Kidney (tissue), 14 donors: ENCODE measurements around the gene USO1. TPM values are rescaled to one million over a fixed set of nuclear protein-coding genes. Genes with fewer than 3 reads are reported as not detected.
"Not testable (repeated sequence)": the region's sequence is repeated elsewhere in the genome, so short reads cannot be mapped to it uniquely, and the experiment has no call there.

ENCODE experiments used
- DNase-seq, 5 donors: peaks; one replicate each; pipeline ENCODE4 v3.0.0-alpha.2; 2013 to 2020
- FAIRE-seq: peaks from 2 replicates; lab custom pipeline; 2012; peaks lifted over from hg19 to GRCh38; lab: Jason Lieb, UNC
- H3K27ac ChIP-seq, 2 donors: one replicate each; pipeline ENCODE4 v1.7.0; 2013; ENCODE audit warnings: low read depth in 2 of 2, low read length in 2 of 2, inconsistent platforms in 1 of 2
- H3K27me3 ChIP-seq: one replicate; pipeline ENCODE4 v1.7.1; 2013; ENCODE audit warnings: low read length, inconsistent platforms; ENCODE audit not compliant: control insufficient read depth, insufficient read depth
- H3K36me3 ChIP-seq, 3 donors: one replicate each; pipeline versions ENCODE4 v1.7.0 to v1.7.1; 2013; ENCODE audit warnings: low read length in 3 of 3, control low read depth in 1 of 3, inconsistent platforms in 1 of 3; ENCODE audit not compliant: insufficient read depth in 3 of 3, control insufficient read depth in 2 of 3
- H3K4me1 ChIP-seq, 3 donors: one replicate each; pipeline versions ENCODE4 v1.7.0 to v1.7.1; 2013; ENCODE audit warnings: low read length in 3 of 3, inconsistent platforms in 1 of 3, low read depth in 1 of 3; ENCODE audit not compliant: control insufficient read depth in 2 of 3, insufficient read depth in 2 of 3
- H3K4me3 ChIP-seq, 3 donors: one replicate each; pipeline versions ENCODE4 v1.7.0 to v1.8.1; 2013; ENCODE audit warnings: low read length in 3 of 3, control low read depth in 1 of 3, inconsistent platforms in 1 of 3
- H3K9ac ChIP-seq, 3 donors: one replicate each; pipeline versions ENCODE4 v1.7.0 to v1.7.1; 2013; ENCODE audit warnings: low read length in 3 of 3, control low read depth in 1 of 3, inconsistent platforms in 1 of 3
- H3K9me3 ChIP-seq, 3 donors: one replicate each; pipeline versions ENCODE4 v1.7.0 to v1.7.1; 2013; ENCODE audit warnings: low read length in 3 of 3, control low read depth in 1 of 3, inconsistent platforms in 1 of 3; ENCODE audit not compliant: control insufficient read depth in 2 of 3, insufficient read depth in 1 of 3
- intact Hi-C: fragments of 100-400 bp; cut with DNase I; formaldehyde crosslinking; loops from one replicate; pipeline ENCODE4 v1.11.1; 2022
- polyA plus RNA-seq: library from polyadenylated mRNA; stranded (reverse); fragments of 350-450 nt; fragmentation: Illumina TruSeq; extraction: RNeasy Lipid Tissue Mini Kit (QIAGEN cat#74804); gene quantifications from one replicate; pipeline ENCODE4 v1.2.3, GENCODE V29; 2014; ENCODE audit warnings: low read depth, low replicate concordance; ENCODE audit not compliant: insufficient read depth
- total RNA-seq: library from RNA; stranded (reverse); fragmentation: NEBNext Ultra II Directional; extraction: Animal tissue kit (Norgen Biotek cat#: 25700); gene quantifications from one replicate; pipeline ENCODE4 v1.2.1, GENCODE V29; 2021
- TF ChIP-seq, protein P1 (sequence below): IDR thresholded peaks from 3 replicates; pipeline ENCODE4 v1.5.1; 2012; ENCODE audit warnings: mild to moderate bottlenecking, moderate library complexity, borderline replicate concordance; ENCODE audit not compliant: insufficient read depth; ENCODE audit errors: extremely low read depth
- donor health status: control.
- donor health status: control.
- donor health status: control.
- donor health status: control.
- donor health status: control.
- donor health status: DM: yes; HTN: yes; CAD: no.
- donor health status: Normal renal cell carcinoma (clear cell type).

USO1 gene
- total and polyA plus RNA-seq, 2 donors from 2014 or later: 23.2 to 49.6 TPM

DNA sequence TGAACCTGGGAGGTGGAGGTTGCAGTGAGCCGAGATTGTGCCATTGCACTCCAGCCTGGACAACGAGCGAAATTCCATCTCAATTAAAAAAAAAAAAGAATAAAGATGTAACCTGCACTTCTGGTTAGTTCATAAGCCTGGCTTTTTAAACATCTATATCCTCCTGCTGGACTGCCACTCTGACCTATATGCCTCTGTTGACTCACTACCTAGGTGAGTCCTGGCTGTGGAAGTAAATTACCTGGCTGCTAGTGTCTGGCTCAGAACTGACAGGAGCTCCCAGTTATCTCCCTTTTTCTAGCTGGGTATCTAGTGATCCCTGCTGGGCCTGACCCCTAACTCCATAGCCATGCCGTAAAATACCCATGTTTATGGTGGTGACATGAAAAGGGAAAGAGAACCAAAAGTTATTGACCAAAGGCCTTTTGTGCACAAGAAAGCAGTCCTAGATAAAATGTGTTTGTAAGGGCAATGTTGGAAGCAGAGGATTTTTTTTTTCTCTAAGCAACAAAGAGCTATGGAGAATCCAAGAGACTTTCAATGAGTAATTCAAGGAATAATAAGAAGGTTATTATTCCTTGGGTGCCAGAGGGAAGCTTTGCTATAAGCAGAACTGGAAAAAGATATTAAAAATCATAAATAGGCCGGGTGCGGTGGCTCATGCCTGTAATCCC, 40.8 kb upstream of the USO1 start:
- Histone ChIP-seq H3K4me1 (no peaks in the 10 kb centered on the region), H3K27me3 (no peaks in the 10 kb centered on the region), H3K4me3 (no peak overlapping the region), H3K9me3 (no peaks in the 10 kb centered on the region), H3K36me3 (no peaks in the 10 kb centered on the region), H3K9ac (no peak overlapping the region), H3K27ac (no peak overlapping the region)
- intact Hi-C loops: no loop called here
- TF ChIP-seq, protein P1, sequence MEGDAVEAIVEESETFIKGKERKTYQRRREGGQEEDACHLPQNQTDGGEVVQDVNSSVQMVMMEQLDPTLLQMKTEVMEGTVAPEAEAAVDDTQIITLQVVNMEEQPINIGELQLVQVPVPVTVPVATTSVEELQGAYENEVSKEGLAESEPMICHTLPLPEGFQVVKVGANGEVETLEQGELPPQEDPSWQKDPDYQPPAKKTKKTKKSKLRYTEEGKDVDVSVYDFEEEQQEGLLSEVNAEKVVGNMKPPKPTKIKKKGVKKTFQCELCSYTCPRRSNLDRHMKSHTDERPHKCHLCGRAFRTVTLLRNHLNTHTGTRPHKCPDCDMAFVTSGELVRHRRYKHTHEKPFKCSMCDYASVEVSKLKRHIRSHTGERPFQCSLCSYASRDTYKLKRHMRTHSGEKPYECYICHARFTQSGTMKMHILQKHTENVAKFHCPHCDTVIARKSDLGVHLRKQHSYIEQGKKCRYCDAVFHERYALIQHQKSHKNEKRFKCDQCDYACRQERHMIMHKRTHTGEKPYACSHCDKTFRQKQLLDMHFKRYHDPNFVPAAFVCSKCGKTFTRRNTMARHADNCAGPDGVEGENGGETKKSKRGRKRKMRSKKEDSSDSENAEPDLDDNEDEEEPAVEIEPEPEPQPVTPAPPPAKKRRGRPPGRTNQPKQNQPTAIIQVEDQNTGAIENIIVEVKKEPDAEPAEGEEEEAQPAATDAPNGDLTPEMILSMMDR: no peak
- FAIRE-seq (no peak), DNase-seq (no peak)

DNA sequence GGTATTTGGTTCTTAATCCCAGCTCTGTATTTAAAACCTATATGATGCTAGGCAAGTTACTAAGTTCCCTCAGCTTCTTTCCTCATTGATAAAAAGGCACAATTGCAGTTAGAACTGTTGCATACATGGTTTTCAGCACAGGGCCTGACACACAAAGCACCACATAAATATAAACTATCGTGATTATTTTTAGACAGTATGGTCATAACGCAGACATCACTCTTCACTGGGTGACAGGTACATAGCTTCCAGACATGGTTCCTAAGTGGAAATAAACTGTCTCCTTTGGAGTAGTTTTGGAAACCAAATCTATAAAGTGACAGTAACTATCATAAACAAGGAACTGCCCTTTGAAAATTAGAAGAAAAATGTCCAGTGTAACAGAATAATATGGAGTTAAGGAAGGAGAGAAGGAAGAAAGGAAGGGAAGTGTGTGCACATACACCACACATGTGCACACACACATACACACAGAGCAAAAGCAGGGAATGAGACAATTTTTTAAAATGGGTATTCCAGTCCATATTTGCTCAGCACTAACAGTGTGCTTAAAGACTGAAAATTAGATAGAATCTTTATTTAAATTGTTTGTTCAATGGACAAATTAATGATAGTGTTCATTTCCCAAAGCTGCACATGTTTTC, 38.7 kb upstream of the USO1 start:
- H3K9ac ChIP-seq: no peak overlapping the region
- no peak for FAIRE-seq

DNA sequence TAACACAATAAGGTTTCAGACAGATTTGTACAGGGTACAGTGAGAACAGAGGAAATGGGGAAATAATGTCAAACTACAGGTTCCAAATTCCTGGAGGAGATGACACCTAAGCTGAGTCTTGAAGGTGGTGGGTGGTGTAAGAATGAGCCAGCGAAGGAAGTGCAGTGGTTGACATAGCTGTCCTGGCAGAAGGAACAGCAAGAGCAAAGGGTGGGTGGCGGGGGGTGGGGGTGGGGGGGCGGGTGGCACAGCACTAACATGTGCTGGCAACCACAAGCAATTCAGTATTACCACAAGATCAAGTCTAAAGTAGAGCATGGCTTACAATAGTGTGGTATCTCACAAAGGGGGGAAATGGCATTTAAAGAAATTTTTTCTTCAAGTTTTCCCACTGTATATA, 38.0 kb upstream of the USO1 start:
- H3K4me1 ChIP-seq: no peaks in the 10 kb centered on the region
- H3K27ac ChIP-seq: no peak overlapping the region
- H3K9me3 ChIP-seq: no peaks in the 10 kb centered on the region
- no peak overlapping the region for H3K9ac ChIP-seq
- no peak overlapping the region for H3K4me3 ChIP-seq
- DNase-seq (no peak), FAIRE-seq (no peak)
- no peaks in the 10 kb centered on the region for H3K36me3 ChIP-seq
- no peaks in the 10 kb centered on the region for H3K27me3 ChIP-seq
- intact Hi-C loops: no loop called here
- TF ChIP-seq, protein P1: no peak

More for the DNA sequence above, 38.7 kb upstream of the USO1 start:
- Histone ChIP-seq H3K27me3 (no peaks in the 10 kb centered on the region), H3K27ac (no peak overlapping the region), H3K4me1 (no peaks in the 10 kb centered on the region), H3K4me3 (no peak overlapping the region), H3K9me3 (no peaks in the 10 kb centered on the region), H3K36me3 (no peaks in the 10 kb centered on the region)
- DNase-seq: no peak
- intact Hi-C loops: no loop called here
- TF ChIP-seq, protein P1: no peak

DNA sequence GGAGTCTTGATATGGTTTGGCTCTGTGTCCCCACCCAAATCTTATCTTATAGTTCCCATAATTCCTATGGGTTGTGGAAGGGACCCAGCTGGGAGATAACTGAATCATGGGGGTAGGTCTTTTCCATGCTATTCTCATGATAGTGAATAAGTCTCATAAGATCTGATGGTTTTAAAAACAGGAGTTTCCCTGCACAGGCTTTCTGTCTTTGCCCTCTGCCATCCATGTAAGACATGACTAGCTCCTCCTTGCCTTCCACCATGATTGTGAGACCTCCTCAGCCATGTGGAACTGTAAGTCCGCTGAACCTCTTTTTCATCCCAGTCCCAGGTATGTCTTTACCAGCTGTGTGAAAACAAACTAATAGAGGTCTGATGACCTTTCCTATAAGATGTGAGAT, 37.3 kb upstream of the USO1 start:
- H3K9me3 ChIP-seq, H3K27me3 ChIP-seq, H3K4me1 ChIP-seq, intact Hi-C loops, H3K9ac ChIP-seq, H3K36me3 ChIP-seq, FAIRE-seq, H3K27ac ChIP-seq, H3K4me3 ChIP-seq, DNase-seq: not testable (repeated sequence)

DNA sequence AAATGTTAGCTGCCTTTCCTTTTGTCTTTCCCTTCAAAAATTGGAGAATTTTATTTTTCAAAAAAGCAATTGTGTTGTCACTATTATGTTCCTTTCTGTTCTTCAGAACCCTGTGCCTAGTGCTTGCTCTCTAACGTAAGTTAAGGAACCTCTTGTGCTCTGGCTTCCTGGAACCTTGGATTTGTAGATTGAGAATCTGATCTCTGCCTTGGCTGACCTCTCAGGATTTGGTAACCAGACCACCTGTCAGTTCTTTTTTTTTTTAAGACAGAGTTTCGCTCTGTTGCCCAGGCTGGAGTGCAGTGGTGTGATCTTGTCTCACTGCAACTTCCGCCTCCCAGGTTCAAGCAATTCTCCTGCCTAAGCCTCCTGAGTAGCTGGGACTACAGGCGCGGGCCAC, 32.3 kb upstream of the USO1 start:
- not testable (repeated sequence) for FAIRE-seq, H3K4me3 ChIP-seq

More for the DNA sequence above, 32.3 kb upstream of the USO1 start:
- DNase-seq, H3K27me3 ChIP-seq, H3K27ac ChIP-seq, H3K9me3 ChIP-seq, H3K9ac ChIP-seq, H3K4me1 ChIP-seq, H3K36me3 ChIP-seq, intact Hi-C loops: not testable (repeated sequence)
